Measurements from ENCODE around the gene EFNB1. TPM values are rescaled to one million over a fixed set of nuclear protein-coding genes. Genes with fewer than 3 reads are reported as not detected.

EFNB1 gene
- polyA plus RNA-seq, 2 donors = 22.2 to 24.0 TPM

DNA sequence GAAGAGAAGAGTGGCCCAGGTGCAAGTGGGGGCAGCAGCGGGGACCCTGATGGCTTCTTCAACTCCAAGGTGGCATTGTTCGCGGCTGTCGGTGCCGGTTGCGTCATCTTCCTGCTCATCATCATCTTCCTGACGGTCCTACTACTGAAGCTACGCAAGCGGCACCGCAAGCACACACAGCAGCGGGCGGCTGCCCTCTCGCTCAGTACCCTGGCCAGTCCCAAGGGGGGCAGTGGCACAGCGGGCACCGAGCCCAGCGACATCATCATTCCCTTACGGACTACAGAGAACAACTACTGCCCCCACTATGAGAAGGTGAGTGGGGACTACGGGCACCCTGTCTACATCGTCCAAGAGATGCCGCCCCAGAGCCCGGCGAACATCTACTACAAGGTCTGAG, 11.4 kb downstream of the EFNB1 start:
- Histone ChIP-seq H3K36me3 (ENCODE audit: control insufficient read depth in 2 of 2, insufficient read depth in 2 of 2, low read length in 1 of 2) (peaks cover 0 to 17% of the 10 kb centered on the region in 2 donors), H3K27ac (ENCODE audit: low read depth in 2 of 2, low read length in 1 of 2) (no peak overlapping the region), H3K4me1 (ENCODE audit: control insufficient read depth in 2 of 2, insufficient read depth in 2 of 2, low read length in 1 of 2) (peaks cover 0 to 18% of the 10 kb centered on the region in 2 donors), H3K9me3 (ENCODE audit: control insufficient read depth in 2 of 2, insufficient read depth in 1 of 2, low read depth in 1 of 2, low read length in 1 of 2) (no peaks in the 10 kb centered on the region), H3K27me3 (ENCODE audit: control insufficient read depth in 1 of 2, insufficient read depth in 2 of 2, low read length in 2 of 2) (no peaks in the 10 kb centered on the region), H3K4me3 (ENCODE audit: low read depth in 1 of 2, low read length in 2 of 2) (no peak overlapping the region)
- 88 to 90% methylated on average over 21 to 22 of the region's 22 CpGs for WGBS, 2 donors

DNA sequence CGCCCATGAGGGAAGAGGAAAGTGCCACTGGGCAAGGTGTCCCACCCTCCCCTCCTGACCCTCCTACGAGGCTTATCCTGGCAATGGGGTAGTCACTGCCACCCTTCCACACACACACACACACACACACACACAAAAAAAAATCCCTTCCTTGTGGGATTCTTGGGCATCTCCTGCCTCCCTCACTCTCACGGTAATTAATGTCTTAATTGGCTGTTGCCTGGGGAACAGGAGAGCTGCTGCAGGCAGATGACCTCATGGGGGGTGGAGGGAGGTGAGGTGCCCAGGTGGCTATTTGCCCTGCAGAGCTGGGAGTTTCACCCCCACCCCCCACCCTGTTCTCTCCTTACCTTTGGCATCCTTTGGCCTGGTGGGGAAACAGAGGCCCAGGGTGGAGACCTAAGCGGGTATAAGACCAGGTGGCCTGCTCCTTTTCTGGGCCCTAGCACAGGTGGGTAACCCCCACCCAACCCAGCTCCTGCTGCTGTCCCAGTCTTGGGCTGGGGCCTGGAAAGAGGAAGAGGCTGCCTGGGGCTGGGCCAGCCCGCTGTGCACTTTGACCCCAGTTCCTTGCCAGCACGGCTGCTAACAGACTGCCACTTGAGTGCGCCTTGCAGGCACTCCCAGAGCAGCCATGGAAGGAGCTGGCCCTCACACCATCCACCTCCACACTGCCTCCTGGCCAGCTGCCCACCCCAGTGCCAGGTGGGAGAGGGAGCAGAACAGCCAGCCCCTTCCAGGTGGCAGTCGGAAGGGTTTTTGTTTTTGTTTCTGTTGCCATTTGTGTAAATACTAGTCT, 12.6 kb downstream of the EFNB1 start:
- Histone ChIP-seq H3K27me3 (ENCODE audit: control insufficient read depth in 1 of 2, insufficient read depth in 2 of 2, low read length in 2 of 2) (no peaks in the 10 kb centered on the region), H3K4me3 (ENCODE audit: low read depth in 1 of 2, low read length in 2 of 2) (no peak overlapping the region)
- WGBS, 2 donors = 68% methylated on average over 7 to 8 of the region's 8 CpGs

DNA sequence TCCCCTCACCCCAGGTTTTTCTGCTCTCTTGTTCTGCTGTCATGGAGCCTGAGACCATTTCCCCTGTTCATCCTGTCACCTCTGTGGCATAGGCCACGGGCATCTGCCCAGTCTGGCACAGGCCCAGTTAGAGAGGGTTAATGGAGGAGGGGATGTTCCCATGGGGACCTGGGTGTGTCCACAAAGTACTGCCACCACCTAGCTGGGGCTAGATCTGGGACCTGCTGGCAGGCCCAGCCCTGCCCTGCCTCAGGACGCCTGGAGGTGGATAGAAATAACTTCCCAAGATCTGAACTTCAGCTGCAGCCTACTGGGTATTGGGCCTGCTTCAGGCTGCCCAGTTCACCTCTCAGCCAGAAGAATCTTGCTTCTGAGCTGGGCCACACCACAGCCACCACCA, 13.5 kb downstream of the EFNB1 start:
- peak overlapping the region; percentile 58 to 85 for H3K27ac ChIP-seq (ENCODE audit: low read depth in 2 of 2, low read length in 1 of 2)
- no peaks in the 10 kb centered on the region for H3K9me3 ChIP-seq (ENCODE audit: control insufficient read depth in 2 of 2, insufficient read depth in 1 of 2, low read depth in 1 of 2, low read length in 1 of 2)
- H3K27me3 ChIP-seq (ENCODE audit: control insufficient read depth in 1 of 2, insufficient read depth in 2 of 2, low read length in 2 of 2) = no peaks in the 10 kb centered on the region
- no peak overlapping the region for H3K4me3 ChIP-seq (ENCODE audit: low read depth in 1 of 2, low read length in 2 of 2)
- WGBS, 2 donors = 41 to 45% methylated on average over 2 of the region's 2 CpGs
- H3K36me3 ChIP-seq (ENCODE audit: control insufficient read depth in 2 of 2, insufficient read depth in 2 of 2, low read length in 1 of 2) = peaks cover 0 to 19% of the 10 kb centered on the region in 2 donors
- peaks cover 0 to 16% of the 10 kb centered on the region in 2 donors for H3K4me1 ChIP-seq (ENCODE audit: control insufficient read depth in 2 of 2, insufficient read depth in 2 of 2, low read length in 1 of 2)

More for the DNA sequence above, 12.6 kb downstream of the EFNB1 start:
- Histone ChIP-seq H3K27ac (ENCODE audit: low read depth in 2 of 2, low read length in 1 of 2) (peak overlapping the region; percentile 12 to 47), H3K36me3 (ENCODE audit: control insufficient read depth in 2 of 2, insufficient read depth in 2 of 2, low read length in 1 of 2) (peaks cover 0 to 19% of the 10 kb centered on the region in 2 donors), H3K4me1 (ENCODE audit: control insufficient read depth in 2 of 2, insufficient read depth in 2 of 2, low read length in 1 of 2) (peaks cover 0 to 18% of the 10 kb centered on the region in 2 donors), H3K9me3 (ENCODE audit: control insufficient read depth in 2 of 2, insufficient read depth in 1 of 2, low read depth in 1 of 2, low read length in 1 of 2) (no peaks in the 10 kb centered on the region)

DNA sequence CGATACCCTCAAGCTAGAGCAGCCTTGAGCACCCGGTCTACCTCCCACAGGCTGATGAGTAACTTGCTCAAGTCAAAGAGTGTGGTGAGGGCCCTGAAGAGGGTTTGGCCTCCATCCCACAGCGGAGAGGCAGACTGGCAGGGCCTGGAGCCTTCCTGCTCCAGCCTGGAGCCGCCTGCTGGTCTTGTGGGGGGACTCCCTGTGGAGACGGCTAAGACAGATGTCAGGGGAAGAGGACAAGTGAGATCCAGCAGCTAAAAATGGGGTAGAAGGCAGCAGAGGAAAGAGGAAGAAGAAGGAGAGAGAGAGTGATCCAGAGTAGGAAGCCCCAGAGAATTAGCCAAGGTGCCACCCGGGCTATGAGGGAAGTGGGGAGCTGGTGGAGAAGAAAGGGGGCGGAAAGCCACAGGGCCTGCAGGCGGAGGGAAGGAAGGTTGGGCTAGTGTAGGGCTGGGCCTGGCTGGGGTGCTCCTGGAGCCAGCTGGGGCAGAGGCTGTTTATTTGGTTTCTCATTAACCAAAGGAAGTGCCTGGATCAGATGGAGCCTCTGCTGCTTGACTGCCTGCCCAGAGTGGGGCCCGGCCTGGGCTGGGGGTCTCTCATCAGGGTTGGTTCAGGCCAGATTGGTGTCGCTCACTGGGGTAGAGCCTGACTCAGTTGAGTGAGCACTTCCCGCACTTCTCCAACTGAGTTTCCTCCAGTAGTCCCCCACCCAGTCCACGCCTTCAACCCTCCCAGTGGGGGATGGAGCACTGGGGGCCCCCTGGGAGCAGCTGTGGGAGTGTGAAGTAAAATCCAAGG, 14.2 kb downstream of the EFNB1 start:
- Histone ChIP-seq H3K36me3 (ENCODE audit: control insufficient read depth in 2 of 2, insufficient read depth in 2 of 2, low read length in 1 of 2) (peaks cover 0 to 19% of the 10 kb centered on the region in 2 donors), H3K27ac (ENCODE audit: low read depth in 2 of 2, low read length in 1 of 2) (peak overlapping the region; percentile 58 to 85), H3K4me1 (ENCODE audit: control insufficient read depth in 2 of 2, insufficient read depth in 2 of 2, low read length in 1 of 2) (peaks cover 0 to 16% of the 10 kb centered on the region in 2 donors)

DNA sequence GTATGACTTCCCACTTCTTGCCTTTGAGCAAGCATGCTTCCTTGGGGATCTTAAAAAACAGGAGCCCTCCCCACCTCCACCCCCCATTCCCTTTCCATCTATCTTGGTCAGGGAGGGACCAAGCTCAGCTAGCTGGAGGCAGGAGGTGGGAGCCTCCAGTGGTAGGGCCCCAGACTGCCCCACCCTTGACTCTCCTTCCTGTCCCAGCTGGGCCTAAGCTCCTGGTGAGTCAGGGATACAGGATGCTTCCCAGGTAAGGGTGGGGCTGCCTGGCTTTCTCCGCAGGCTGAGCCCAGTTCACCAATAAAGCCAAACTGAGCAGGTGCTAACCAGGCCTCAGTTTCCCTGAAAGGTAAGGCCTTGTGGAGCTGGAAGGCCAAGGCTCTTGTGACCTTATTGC, 15.2 kb downstream of the EFNB1 start:
- H3K36me3 ChIP-seq (ENCODE audit: control insufficient read depth in 2 of 2, insufficient read depth in 2 of 2, low read length in 1 of 2) = peaks cover 0 to 19% of the 10 kb centered on the region in 2 donors

More for the DNA sequence above, 14.2 kb downstream of the EFNB1 start:
- no peak overlapping the region for H3K4me3 ChIP-seq (ENCODE audit: low read depth in 1 of 2, low read length in 2 of 2)
- no peaks in the 10 kb centered on the region for H3K9me3 ChIP-seq (ENCODE audit: control insufficient read depth in 2 of 2, insufficient read depth in 1 of 2, low read depth in 1 of 2, low read length in 1 of 2)
- 51 to 60% methylated on average over 12 of the region's 12 CpGs for WGBS, 2 donors
- H3K27me3 ChIP-seq (ENCODE audit: control insufficient read depth in 1 of 2, insufficient read depth in 2 of 2, low read length in 2 of 2) = no peaks in the 10 kb centered on the region

DNA sequence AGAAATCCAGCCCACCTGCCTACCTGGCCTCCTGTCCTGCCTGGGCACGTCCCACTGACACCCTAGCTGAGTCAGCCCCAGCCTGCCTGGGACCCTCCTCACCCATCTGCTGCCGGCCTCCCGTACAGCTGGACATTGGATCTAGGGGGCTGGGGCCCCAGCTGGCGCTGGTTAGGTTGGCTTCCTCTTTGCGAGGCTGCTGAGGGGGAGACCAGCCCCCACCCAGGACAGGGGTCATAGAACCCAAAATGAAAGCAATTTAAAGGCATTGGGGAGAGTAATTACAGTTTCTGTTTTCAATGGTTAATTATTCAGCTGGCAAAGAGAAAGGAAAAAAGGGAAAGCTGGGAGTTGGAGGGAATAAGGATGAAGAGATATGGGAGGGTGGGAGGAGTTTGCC, 15.8 kb downstream of the EFNB1 start:
- Histone ChIP-seq H3K27me3 (ENCODE audit: control insufficient read depth in 1 of 2, insufficient read depth in 2 of 2, low read length in 2 of 2) (no peaks in the 10 kb centered on the region), H3K36me3 (ENCODE audit: control insufficient read depth in 2 of 2, insufficient read depth in 2 of 2, low read length in 1 of 2) (peaks cover 0 to 15% of the 10 kb centered on the region in 2 donors), H3K4me1 (ENCODE audit: control insufficient read depth in 2 of 2, insufficient read depth in 2 of 2, low read length in 1 of 2) (peaks cover 0 to 11% of the 10 kb centered on the region in 2 donors)

More for the DNA sequence above, 15.2 kb downstream of the EFNB1 start:
- WGBS, 2 donors = 44 to 90% methylated on average over 1 of the region's 1 CpG
- Histone ChIP-seq H3K4me3 (ENCODE audit: low read depth in 1 of 2, low read length in 2 of 2) (no peak overlapping the region), H3K4me1 (ENCODE audit: control insufficient read depth in 2 of 2, insufficient read depth in 2 of 2, low read length in 1 of 2) (peaks cover 0 to 11% of the 10 kb centered on the region in 2 donors), H3K27ac (ENCODE audit: low read depth in 2 of 2, low read length in 1 of 2) (peak overlapping the region in 1 of 2 donors; percentile 58), H3K27me3 (ENCODE audit: control insufficient read depth in 1 of 2, insufficient read depth in 2 of 2, low read length in 2 of 2) (no peaks in the 10 kb centered on the region), H3K9me3 (ENCODE audit: control insufficient read depth in 2 of 2, insufficient read depth in 1 of 2, low read depth in 1 of 2, low read length in 1 of 2) (no peaks in the 10 kb centered on the region)

DNA sequence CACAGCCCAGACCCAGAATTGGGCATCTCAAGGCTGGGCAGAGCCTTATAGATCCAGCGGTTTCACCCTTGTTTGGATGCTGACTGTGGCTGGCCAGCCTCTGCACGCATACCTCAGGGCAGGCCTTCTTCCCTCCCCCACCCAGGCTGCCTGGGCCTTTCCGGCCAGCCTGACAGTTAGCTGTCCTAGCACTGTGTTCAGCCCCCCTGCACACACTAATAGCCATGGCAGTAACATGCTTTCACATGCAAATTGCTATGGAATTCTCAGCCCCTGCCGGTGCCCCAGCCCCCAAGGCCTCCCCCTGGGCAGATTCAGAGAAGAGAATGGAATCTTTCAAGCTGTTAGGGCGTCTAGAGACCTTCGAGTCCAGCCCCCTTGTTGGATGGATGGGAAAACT, 17.7 kb downstream of the EFNB1 start:
- no peak overlapping the region for H3K4me3 ChIP-seq (ENCODE audit: low read depth in 1 of 2, low read length in 2 of 2)
- H3K27ac ChIP-seq (ENCODE audit: low read depth in 2 of 2, low read length in 1 of 2) = no peak overlapping the region
- H3K36me3 ChIP-seq (ENCODE audit: control insufficient read depth in 2 of 2, insufficient read depth in 2 of 2, low read length in 1 of 2) = peaks cover 0 to 4% of the 10 kb centered on the region in 2 donors
- no peaks in the 10 kb centered on the region for H3K9me3 ChIP-seq (ENCODE audit: control insufficient read depth in 2 of 2, insufficient read depth in 1 of 2, low read depth in 1 of 2, low read length in 1 of 2)
- H3K4me1 ChIP-seq (ENCODE audit: control insufficient read depth in 2 of 2, insufficient read depth in 2 of 2, low read length in 1 of 2) = peaks cover 0 to 11% of the 10 kb centered on the region in 2 donors
- no peaks in the 10 kb centered on the region for H3K27me3 ChIP-seq (ENCODE audit: control insufficient read depth in 1 of 2, insufficient read depth in 2 of 2, low read length in 2 of 2)
- 40 to 63% methylated on average over 6 of the region's 6 CpGs for WGBS, 2 donors

More for the DNA sequence above, 15.8 kb downstream of the EFNB1 start:
- Histone ChIP-seq H3K27ac (ENCODE audit: low read depth in 2 of 2, low read length in 1 of 2) (no peak overlapping the region), H3K4me3 (ENCODE audit: low read depth in 1 of 2, low read length in 2 of 2) (no peak overlapping the region), H3K9me3 (ENCODE audit: control insufficient read depth in 2 of 2, insufficient read depth in 1 of 2, low read depth in 1 of 2, low read length in 1 of 2) (no peaks in the 10 kb centered on the region)
- 69 to 82% methylated on average over 4 to 5 of the region's 5 CpGs for WGBS, 2 donors

DNA sequence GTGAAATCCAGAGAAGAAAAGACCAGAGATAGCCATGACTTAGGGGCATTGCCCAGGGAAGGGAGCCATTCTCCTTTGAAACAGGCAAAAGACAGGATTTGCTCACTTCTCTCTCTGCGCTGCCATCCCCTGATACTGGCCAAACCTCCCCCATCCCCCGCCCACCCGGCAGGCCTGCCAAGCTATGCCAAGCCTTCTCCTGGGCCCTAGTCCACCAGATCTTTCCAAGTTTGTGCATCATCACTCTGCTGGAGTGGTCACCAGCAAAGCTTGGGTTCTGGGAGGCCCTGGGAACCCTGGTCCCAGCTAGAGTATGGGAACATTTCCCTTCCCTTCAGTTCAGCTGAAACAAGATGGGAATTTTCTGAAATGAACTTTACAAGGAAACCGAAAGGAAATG, 18.4 kb downstream of the EFNB1 start:
- Histone ChIP-seq H3K27me3 (ENCODE audit: control insufficient read depth in 1 of 2, insufficient read depth in 2 of 2, low read length in 2 of 2) (no peaks in the 10 kb centered on the region), H3K27ac (ENCODE audit: low read depth in 2 of 2, low read length in 1 of 2) (no peak overlapping the region), H3K4me1 (ENCODE audit: control insufficient read depth in 2 of 2, insufficient read depth in 2 of 2, low read length in 1 of 2) (peaks cover 0 to 11% of the 10 kb centered on the region in 2 donors), H3K36me3 (ENCODE audit: control insufficient read depth in 2 of 2, insufficient read depth in 2 of 2, low read length in 1 of 2) (peaks cover 0 to 2% of the 10 kb centered on the region in 2 donors), H3K9me3 (ENCODE audit: control insufficient read depth in 2 of 2, insufficient read depth in 1 of 2, low read depth in 1 of 2, low read length in 1 of 2) (no peaks in the 10 kb centered on the region), H3K4me3 (ENCODE audit: low read depth in 1 of 2, low read length in 2 of 2) (no peak overlapping the region)
- 65 to 78% methylated on average over 4 of the region's 4 CpGs for WGBS, 2 donors

DNA sequence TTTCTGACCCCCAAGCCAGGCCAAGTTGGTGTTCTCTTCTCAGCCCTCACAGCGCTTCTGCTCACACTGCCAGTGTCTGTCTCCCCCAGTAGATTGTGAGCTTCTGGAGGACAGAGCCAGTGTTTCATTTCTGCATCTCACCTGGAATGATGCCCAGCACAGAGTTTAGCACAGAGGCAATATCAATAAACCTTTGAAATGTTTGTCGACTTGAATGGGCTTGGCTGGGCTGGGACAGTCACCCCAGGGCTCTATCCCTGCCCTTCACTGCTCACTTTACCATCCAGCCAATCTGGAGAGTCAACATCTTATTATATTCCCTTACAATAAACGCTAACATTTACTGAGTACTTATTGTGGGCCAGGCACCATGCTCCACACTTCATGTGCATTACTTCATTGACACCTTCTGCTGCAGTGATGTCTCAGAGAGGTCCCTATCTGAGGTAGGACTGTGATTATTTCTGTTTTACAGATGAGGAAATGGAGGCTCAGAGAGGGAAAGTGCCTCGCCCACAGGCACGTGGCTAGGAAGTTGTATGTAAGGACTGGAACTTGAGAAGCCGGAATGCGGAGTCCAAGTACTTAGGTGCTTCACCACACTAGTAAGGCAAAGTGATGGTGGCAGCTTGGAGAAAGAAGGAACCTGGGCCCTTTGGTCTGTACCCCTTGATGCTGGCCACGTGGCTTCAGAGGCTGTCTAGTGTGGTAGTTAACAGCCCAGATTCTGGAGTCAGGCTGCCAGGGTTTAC, 19.5 kb downstream of the EFNB1 start:
- Histone ChIP-seq H3K4me1 (ENCODE audit: control insufficient read depth in 2 of 2, insufficient read depth in 2 of 2, low read length in 1 of 2) (peaks cover 0 to 6% of the 10 kb centered on the region in 2 donors), H3K36me3 (ENCODE audit: control insufficient read depth in 2 of 2, insufficient read depth in 2 of 2, low read length in 1 of 2) (peaks cover 0 to 2% of the 10 kb centered on the region in 2 donors), H3K27me3 (ENCODE audit: control insufficient read depth in 1 of 2, insufficient read depth in 2 of 2, low read length in 2 of 2) (peaks cover 0 to 3% of the 10 kb centered on the region in 2 donors), H3K9me3 (ENCODE audit: control insufficient read depth in 2 of 2, insufficient read depth in 1 of 2, low read depth in 1 of 2, low read length in 1 of 2) (no peaks in the 10 kb centered on the region), H3K27ac (ENCODE audit: low read depth in 2 of 2, low read length in 1 of 2) (no peak overlapping the region), H3K4me3 (ENCODE audit: low read depth in 1 of 2, low read length in 2 of 2) (no peak overlapping the region)
- WGBS, 2 donors = 74 to 75% methylated on average over 8 of the region's 8 CpGs
